Esophagus muscularis mucosa (tissue), 4 donors: Measurements from ENCODE around the gene ABCC5. TPM values are rescaled to one million over a fixed set of nuclear protein-coding genes. Genes with fewer than 3 reads are reported as not detected.

ENCODE experiments used
- DNase-seq: peaks from one replicate; pipeline ENCODE4 v3.0.0-alpha.2; 2017; ENCODE audit errors: extremely low spot score
- H3K27ac ChIP-seq, 4 donors: fragments of 200-600 bp; sonication (generic); replicated peaks in 1 of 4; 1 replicate in 3 of 4; 2 replicates in 1 of 4; pipeline ENCODE4 v1.5.1; 2016 to 2019; ENCODE audit warnings: mild to moderate bottlenecking in 1 of 4
- H3K27me3 ChIP-seq, 4 donors: fragments of 200-600 bp; sonication (generic); one replicate each; pipeline versions ENCODE4 v1.5.1 to v1.6.0; 2016 to 2019
- H3K36me3 ChIP-seq, 4 donors: fragments of 200-600 bp; sonication (generic); one replicate each; pipeline ENCODE4 v1.5.1; 2016 to 2019
- H3K4me1 ChIP-seq, 4 donors: fragments of 200-600 bp; sonication (generic); one replicate each; pipeline ENCODE4 v1.5.1; 2016 to 2019
- H3K4me3 ChIP-seq, 4 donors: fragments of 200-600 bp; sonication (generic); 1 replicate in 2 of 4; 2 replicates in 2 of 4; pipeline ENCODE4 v1.5.1; 2016 to 2019; ENCODE audit warnings: mild to moderate bottlenecking in 4 of 4, moderate library complexity in 1 of 4
- H3K9me3 ChIP-seq, 4 donors: fragments of 200-600 bp; sonication (generic); 1 replicate in 3 of 4; 2 replicates in 1 of 4; pipeline ENCODE4 v1.5.1; 2016 to 2019
- CTCF ChIP-seq, 3 experiments: fragments of 200-600 bp in 2 of 3; fragments of 450-650 bp in 1 of 3; sonication (generic) in 2 of 3; IDR thresholded peaks; one replicate each; pipeline ENCODE4 v1.5.1; 2017 to 2019; ENCODE audit warnings: antibody characterized with exemption in 3 of 3, mild to moderate bottlenecking in 2 of 3, moderate library complexity in 1 of 3
- EP300 ChIP-seq: sonication (generic); formaldehyde crosslinking; IDR thresholded peaks from one replicate; pipeline ENCODE4 v1.6.1; 2017; ENCODE audit warnings: antibody characterized with exemption
- POLR2A ChIP-seq: fragments of 450-650 bp; IDR thresholded peaks from one replicate; pipeline ENCODE4 v1.6.1; 2017; ENCODE audit warnings: antibody characterized with exemption, moderate library complexity, mild to moderate bottlenecking, low read depth
- POLR2AphosphoS5 ChIP-seq, 2 donors: sonication (generic); formaldehyde crosslinking; IDR thresholded peaks; one replicate each; pipeline ENCODE4 v1.6.1; 2017; ENCODE audit warnings: antibody characterized with exemption in 2 of 2
- WGBS: methylation state at CpG from one replicate; pipeline ENCODE4 v1.1.5; 2018; 5-methylcytosine and 5-hydroxymethylcytosine counted together
- intact Hi-C: fragments of 100-400 bp; cut with DNase I; formaldehyde crosslinking; loops from one replicate; pipeline ENCODE4 v1.15.1; 2023
- total RNA-seq, 4 donors: library from RNA; depleted of rRNA; stranded (reverse); fragments of >200 nt; gene quantifications; one replicate each; pipeline versions ENCODE4 v1.1.0 to v1.2.1, GENCODE V29; 2016

The ABCC5 gene
- total RNA-seq, 4 donors from 2014 or later = 9.8 to 20.2 (median 17.6) TPM

- peaks cover 0 to 49% (median 0%) of the 10 kb centered on the region in 4 donors for H3K27me3 ChIP-seq
- TF ChIP-seq EP300 (no peak), CTCF (IDR thresholded peaks at IDR 0.05) (no peak), POLR2AphosphoS5 (IDR thresholded peaks at IDR 0.05) (no peak), POLR2A (no peak)
- no peak overlapping the region for H3K4me3 ChIP-seq
- intact Hi-C loops = loop anchor here (5.0 to 10.0 kb wide), 2 partner anchors 240 to 357 kb away; partner anchors contain the start of gene EIF2B5
- no peaks in the 10 kb centered on the region for H3K9me3 ChIP-seq
- no peaks in the 10 kb centered on the region for H3K36me3 ChIP-seq
- H3K27ac ChIP-seq = no peak overlapping the region
- 87% methylated on average over 4 of the region's 4 CpGs for WGBS
- peaks cover 0 to 4% (median 4%) of the 10 kb centered on the region in 4 donors for H3K4me1 ChIP-seq
- DNase-seq = no peak
These were observed 120.1 kb downstream of the ABCC5 start for GRCh38 chr3:183897606-183898005.

- Histone ChIP-seq H3K27ac (no peak overlapping the region), H3K36me3 (no peaks in the 10 kb centered on the region), H3K4me3 (no peak overlapping the region), H3K9me3 (no peaks in the 10 kb centered on the region), H3K27me3 (peaks cover 0 to 49% (median 0%) of the 10 kb centered on the region in 4 donors), H3K4me1 (peaks cover 0 to 4% (median 4%) of the 10 kb centered on the region in 4 donors)
- WGBS = 22% methylated on average over 2 of the region's 2 CpGs
- intact Hi-C loops = loop anchor here (5.0 to 10.0 kb wide), 2 partner anchors 241 to 358 kb away; partner anchors contain the start of gene EIF2B5
- TF ChIP-seq CTCF (IDR thresholded peaks at IDR 0.05) (no peak), EP300 (no peak), POLR2A (no peak), POLR2AphosphoS5 (IDR thresholded peaks at IDR 0.05) (no peak)
- DNase-seq = no peak
These were observed 121.1 kb downstream of the ABCC5 start for GRCh38 chr3:183896610-183897009.

GRCh38 chr3:183896184-183896583 lies 121.5 kb downstream of the ABCC5 start:
- Histone ChIP-seq H3K9me3 (no peaks in the 10 kb centered on the region), H3K27me3 (peaks cover 0 to 49% (median 0%) of the 10 kb centered on the region in 4 donors), H3K4me3 (no peak overlapping the region), H3K36me3 (no peaks in the 10 kb centered on the region), H3K4me1 (peaks cover 0 to 4% (median 4%) of the 10 kb centered on the region in 4 donors), H3K27ac (no peak overlapping the region)
- DNase-seq = no peak
- no peak for TF ChIP-seq EP300
- TF ChIP-seq POLR2A = no peak
- TF ChIP-seq CTCF (IDR thresholded peaks at IDR 0.05) = no peak
- no peak for TF ChIP-seq POLR2AphosphoS5 (IDR thresholded peaks at IDR 0.05)
- 92% methylated on average over 2 of the region's 3 CpGs for WGBS
- intact Hi-C loops = loop anchor here (5.0 to 10.0 kb wide), 2 partner anchors 241 to 359 kb away; partner anchors contain the start of gene EIF2B5

- no peaks in the 10 kb centered on the region for H3K36me3 ChIP-seq
- 89% methylated on average over 6 of the region's 6 CpGs for WGBS
- peaks cover 0 to 46% (median 0%) of the 10 kb centered on the region in 4 donors for H3K27me3 ChIP-seq
- intact Hi-C loops = loop anchor here (2.0 to 10.0 kb wide), 3 partner anchors 119 to 359 kb away; partner anchors contain the start of gene EIF2B5
- DNase-seq = no peak
- H3K4me3 ChIP-seq = no peak overlapping the region
- no peak overlapping the region for H3K27ac ChIP-seq
- TF ChIP-seq CTCF (IDR thresholded peaks at IDR 0.05) (no peak), EP300 (no peak)
- H3K4me1 ChIP-seq = peaks cover 0 to 4% (median 4%) of the 10 kb centered on the region in 4 donors
- H3K9me3 ChIP-seq = no peaks in the 10 kb centered on the region
These were observed 121.9 kb downstream of the ABCC5 start for GRCh38 chr3:183895774-183896173.

- WGBS = 20% methylated on average over 5 of the region's 5 CpGs
- intact Hi-C loops = loop anchor here (2.0 to 10.0 kb wide), 3 partner anchors 120 to 360 kb away; partner anchors contain the start of gene EIF2B5
- TF ChIP-seq EP300 = no peak
- TF ChIP-seq CTCF (IDR thresholded peaks at IDR 0.05) = peak; percentile 74 to 82 (median 77)
These were observed 122.4 kb downstream of the ABCC5 start for GRCh38 chr3:183895296-183895695.

More at GRCh38 chr3:183895296-183895695, 122.4 kb downstream of the ABCC5 start:
- peaks cover 0 to 4% (median 4%) of the 10 kb centered on the region in 4 donors for H3K4me1 ChIP-seq
- H3K27ac ChIP-seq = no peak overlapping the region
- no peak for DNase-seq
- no peak overlapping the region for H3K4me3 ChIP-seq
- no peaks in the 10 kb centered on the region for H3K9me3 ChIP-seq
- peaks cover 0 to 45% (median 0%) of the 10 kb centered on the region in 4 donors for H3K27me3 ChIP-seq
- no peaks in the 10 kb centered on the region for H3K36me3 ChIP-seq
